ENCODE data around the gene FAM180A. TPM values are rescaled to one million over a fixed set of nuclear protein-coding genes. Genes with fewer than 3 reads are reported as not detected.

The FAM180A gene
- total and polyA plus RNA-seq, 10 of the 15 experiments (the other 5 are each of a cell fraction or from before 2014, with no cell fraction given), result not detected

GRCh38 chr7:135789956-135790355 lies 41.3 kb upstream of the FAM180A start:
- Histone ChIP-seq H2AFZ (ENCODE audit: control insufficient read depth, low read depth, low read length) (no peak overlapping the region), H3K36me3 (ENCODE audit: control insufficient read depth in 2 of 2, insufficient read depth in 2 of 2, low read length in 1 of 2) (no peaks in the 10 kb centered on the region), H3K4me3 (no peak overlapping the region), H3K4me1 (ENCODE audit: control insufficient read depth, insufficient read depth, low read length) (no peaks in the 10 kb centered on the region), H3K27me3 (replicated peaks in 1 of 2; ENCODE audit: control insufficient read depth in 2 of 2, insufficient read depth in 2 of 2, low read length in 1 of 2) (no peaks in the 10 kb centered on the region; a peak in 1 of 4 replicates), H3K4me2 (ENCODE audit: control insufficient read depth, insufficient read depth) (no peak overlapping the region), H3K79me2 (ENCODE audit: control insufficient read depth, insufficient read depth, low read length) (no peaks in the 10 kb centered on the region), H4K20me1 (ENCODE audit: control insufficient read depth, insufficient read depth) (no peaks in the 10 kb centered on the region), H3K27ac (ENCODE audit: control insufficient read depth, insufficient read depth) (no peak overlapping the region), H3K9me3 (replicated peaks; ENCODE audit: control insufficient read depth, insufficient read depth, low read length) (no peaks in the 10 kb centered on the region), H3K9ac (ENCODE audit: control insufficient read depth, insufficient read depth, low read length) (no peak overlapping the region)
- ChIA-PET CTCF (no interaction called here), SMC1A (ENCODE audit: uncharacterized antibody, unreplicated experiment) (no interaction called here), RAD21 (ENCODE audit: unreplicated experiment) (interaction anchor here (1.3 kb wide), 1 partner anchor 221 kb away, joined by 3 read pairs; no protein-coding TSS in a partner anchor), POLR2A (no interaction called here)
- ATAC-seq (no peak), FAIRE-seq (no peak), DNase-seq (ENCODE audit: low read depth, low spot score) (no peak)
- no TSS peak for BruUV-seq (replicated peaks)
- in situ Hi-C loops (cut with MboI) (no loop called here), intact Hi-C loops (cut with micrococcal nuclease; ENCODE audit: unreplicated experiment) (loop anchor here (5.0 kb wide), 1 partner anchor 118 kb away; no protein-coding TSS in a partner anchor)
- 30% methylated on average over 3 of the region's 3 CpGs for WGBS (ENCODE audit: insufficient coverage, insufficient replicate concordance, low lambda C conversion rate, missing lambda C conversion rate)
- no peak for TF ChIP-seq ZNF24 (IDR thresholded peaks at IDR 0.05)
- no peak for TF ChIP-seq TCF7 (IDR thresholded peaks at IDR 0.05; ENCODE audit: borderline replicate concordance)
- no peak for TF ChIP-seq NR2C1 (IDR thresholded peaks at IDR 0.05)
- no peak for TF ChIP-seq IRF3 (IDR thresholded peaks at IDR 0.05)
- no peak for TF ChIP-seq BHLHE40 (IDR thresholded peaks at IDR 0.05; ENCODE audit: borderline replicate concordance in 1 of 2, low read depth in 2 of 2, low read length in 1 of 2)
- TF ChIP-seq RCOR1 (conservative IDR thresholded peaks at IDR 0.05; ENCODE audit: low read depth, low read length), result no peak
- TF ChIP-seq ELK1 (IDR thresholded peaks at IDR 0.05; ENCODE audit: low read depth, low read length), result no peak
- TF ChIP-seq MEF2B (IDR thresholded peaks at IDR 0.05; ENCODE audit: partially characterized antibody, poor library complexity, severe bottlenecking), result no peak
- TF ChIP-seq TCF3 (IDR thresholded peaks at IDR 0.05; ENCODE audit: borderline replicate concordance, insufficient read depth, low read depth, low read length), result no peak
- no peak for TF ChIP-seq SPI1 (IDR thresholded peaks at IDR 0.05; ENCODE audit: borderline replicate concordance, insufficient read depth, low read depth, low read length)
- no peak for TF ChIP-seq MXI1 (IDR thresholded peaks at IDR 0.05; ENCODE audit: low read depth, low read length)
- no peak for TF ChIP-seq RELB (IDR thresholded peaks at IDR 0.05; ENCODE audit: low read depth)
- TF ChIP-seq NR2F1 (conservative IDR thresholded peaks at IDR 0.05), result no peak

All from GM12878 (cell line).